ENCODE measurements around the gene FLYWCH1.

DNA sequence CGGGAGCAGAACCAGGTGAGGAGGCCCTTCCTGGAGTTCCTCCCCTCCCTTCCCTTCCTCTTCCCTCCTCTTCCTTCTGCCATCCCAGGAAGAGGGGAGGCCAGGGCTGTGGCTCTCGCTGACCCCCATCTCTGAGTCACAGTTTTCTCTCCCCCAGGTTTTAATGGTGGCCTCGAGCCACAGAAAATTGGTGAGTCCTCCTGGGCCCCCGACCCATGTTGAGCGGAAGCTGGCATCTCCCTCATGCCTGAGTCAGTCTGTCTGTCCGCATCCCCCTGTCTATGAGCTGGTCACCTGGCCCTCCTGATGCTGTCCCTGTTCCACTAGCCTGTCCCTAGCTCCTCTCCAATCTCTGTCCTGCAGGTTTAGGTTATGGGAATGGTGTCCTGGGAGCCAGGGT is 88.2 kb downstream of the FLYWCH1 start:
- no peak for TF ChIP-seq EZH2 (IDR thresholded peaks at IDR 0.05; ENCODE audit: borderline replicate concordance, low read depth, low read length, severe bottlenecking)
- TF ChIP-seq JUN (IDR thresholded peaks at IDR 0.05; ENCODE audit: borderline replicate concordance, insufficient read depth, insufficient read length, low read depth) = no peak
- TF ChIP-seq, protein P1, sequence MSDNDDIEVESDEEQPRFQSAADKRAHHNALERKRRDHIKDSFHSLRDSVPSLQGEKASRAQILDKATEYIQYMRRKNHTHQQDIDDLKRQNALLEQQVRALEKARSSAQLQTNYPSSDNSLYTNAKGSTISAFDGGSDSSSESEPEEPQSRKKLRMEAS (IDR thresholded peaks at IDR 0.05; ENCODE audit: insufficient read depth, insufficient read length) = no peak
- no peak for TF ChIP-seq POLR2AphosphoS5 (IDR thresholded peaks at IDR 0.05; ENCODE audit: insufficient read depth, low read depth, low read length)
- no peak for TF ChIP-seq POLR2A (IDR thresholded peaks at IDR 0.05; ENCODE audit: low read depth, low read length)
- TF ChIP-seq, protein P2, sequence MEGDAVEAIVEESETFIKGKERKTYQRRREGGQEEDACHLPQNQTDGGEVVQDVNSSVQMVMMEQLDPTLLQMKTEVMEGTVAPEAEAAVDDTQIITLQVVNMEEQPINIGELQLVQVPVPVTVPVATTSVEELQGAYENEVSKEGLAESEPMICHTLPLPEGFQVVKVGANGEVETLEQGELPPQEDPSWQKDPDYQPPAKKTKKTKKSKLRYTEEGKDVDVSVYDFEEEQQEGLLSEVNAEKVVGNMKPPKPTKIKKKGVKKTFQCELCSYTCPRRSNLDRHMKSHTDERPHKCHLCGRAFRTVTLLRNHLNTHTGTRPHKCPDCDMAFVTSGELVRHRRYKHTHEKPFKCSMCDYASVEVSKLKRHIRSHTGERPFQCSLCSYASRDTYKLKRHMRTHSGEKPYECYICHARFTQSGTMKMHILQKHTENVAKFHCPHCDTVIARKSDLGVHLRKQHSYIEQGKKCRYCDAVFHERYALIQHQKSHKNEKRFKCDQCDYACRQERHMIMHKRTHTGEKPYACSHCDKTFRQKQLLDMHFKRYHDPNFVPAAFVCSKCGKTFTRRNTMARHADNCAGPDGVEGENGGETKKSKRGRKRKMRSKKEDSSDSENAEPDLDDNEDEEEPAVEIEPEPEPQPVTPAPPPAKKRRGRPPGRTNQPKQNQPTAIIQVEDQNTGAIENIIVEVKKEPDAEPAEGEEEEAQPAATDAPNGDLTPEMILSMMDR (IDR thresholded peaks at IDR 0.05; ENCODE audit: extremely low read depth in 1 of 2, insufficient read depth in 1 of 2, low read depth in 1 of 2, low read length in 2 of 2) = no peak
- no peak for TF ChIP-seq GATA2 (IDR thresholded peaks at IDR 0.05; ENCODE audit: insufficient read depth, insufficient read length, low read depth, low read length)
- TF ChIP-seq MYC (IDR thresholded peaks at IDR 0.05; ENCODE audit: low read depth, low read length) = no peak
- TF ChIP-seq FOS (IDR thresholded peaks at IDR 0.05; ENCODE audit: borderline replicate concordance, insufficient read depth, low read length) = no peak

Data from endothelial cell of umbilical vein (primary cell).